GM23338 (cell line): Measurements from ENCODE around the gene CSRNP3. TPM values are rescaled to one million over a fixed set of nuclear protein-coding genes. Genes with fewer than 3 reads are reported as not detected.

Experiments used
- ATAC-seq: fragments of 200-7000 bp; cut with Tn5 transposase; 3 replicates; pipeline ENCODE4 v1.9.1; 2020
- DNase-seq: peaks from one replicate; pipeline ENCODE4 v3.0.0-alpha.2; 2015; ENCODE audit warnings: low spot score
- H2AFZ ChIP-seq: fragments of 200-600 bp; sonication (generic); 2 replicates; pipeline ENCODE4 v1.8.0; 2016; ENCODE audit warnings: antibody characterized with exemption, mild to moderate bottlenecking, moderate library complexity
- H3F3A ChIP-seq: fragments of 200-600 bp; sonication (generic); replicated peaks from 2 replicates; pipeline ENCODE4 v1.8.0; 2017; ENCODE audit warnings: antibody characterized with exemption, mixed run types, low read depth
- H3K27ac ChIP-seq: fragments of 200-600 bp; sonication (generic); 2 replicates; pipeline ENCODE4 v1.6.1; 2016; ENCODE audit warnings: low read depth
- H3K27me3 ChIP-seq: fragments of 200-600 bp; sonication (generic); 2 replicates; pipeline ENCODE4 v1.8.0; 2016; ENCODE audit warnings: mild to moderate bottlenecking, mixed run types, moderate library complexity; ENCODE audit not compliant: insufficient read depth
- H3K36me3 ChIP-seq: fragments of 200-600 bp; sonication (generic); 2 replicates; pipeline ENCODE4 v1.8.0; 2016; ENCODE audit warnings: mild to moderate bottlenecking; ENCODE audit not compliant: insufficient read depth
- H3K4me1 ChIP-seq: fragments of 200-600 bp; sonication (generic); 2 replicates; pipeline ENCODE4 v1.8.0; 2016; ENCODE audit warnings: mild to moderate bottlenecking, moderate library complexity; ENCODE audit not compliant: insufficient read depth
- H3K4me2 ChIP-seq: fragments of 200-600 bp; sonication (generic); 2 replicates; pipeline ENCODE4 v1.7.1; 2017; ENCODE audit warnings: mixed run types
- H3K4me3 ChIP-seq: fragments of 200-600 bp; sonication (generic); 2 replicates; pipeline ENCODE4 v1.6.1; 2016; ENCODE audit warnings: mixed run types
- H3K79me2 ChIP-seq: fragments of 200-600 bp; sonication (generic); replicated peaks from 2 replicates; pipeline ENCODE4 v1.8.0; 2017; ENCODE audit warnings: mild to moderate bottlenecking; ENCODE audit not compliant: insufficient read depth
- H3K9me2 ChIP-seq: fragments of 200-600 bp; sonication (generic); 2 replicates; pipeline ENCODE4 v1.8.0; 2017; ENCODE audit not compliant: insufficient read depth
- H4K20me1 ChIP-seq: fragments of 200-600 bp; sonication (generic); replicated peaks from 2 replicates; pipeline ENCODE4 v1.8.0; 2017; ENCODE audit warnings: mild to moderate bottlenecking; ENCODE audit not compliant: insufficient read depth
- H3K27ac Mint-ChIP-seq: 2 replicates; pipeline ENCODE4 v1.8.0; 2020; ENCODE audit warnings: inconsistent platforms, mild to moderate bottlenecking, moderate library complexity, mixed read lengths
- H3K27me3 Mint-ChIP-seq: 3 replicates; pipeline ENCODE4 v1.8.0; 2022; ENCODE audit warnings: low read depth, mild to moderate bottlenecking, moderate library complexity, mixed read lengths, inconsistent platforms; ENCODE audit not compliant: insufficient read depth, poor library complexity
- H3K36me3 Mint-ChIP-seq: 3 replicates; pipeline ENCODE4 v1.8.0; 2021; ENCODE audit warnings: low read depth, mild to moderate bottlenecking, inconsistent platforms, moderate library complexity, mixed read lengths
- H3K4me1 Mint-ChIP-seq: 3 replicates; pipeline ENCODE4 v1.8.0; 2020; ENCODE audit warnings: mild to moderate bottlenecking, inconsistent platforms, mixed read lengths
- H3K4me3 Mint-ChIP-seq: 3 replicates; pipeline ENCODE4 v1.8.0; 2021; ENCODE audit warnings: moderate library complexity, mild to moderate bottlenecking, inconsistent platforms, mixed read lengths
- H3K9me3 Mint-ChIP-seq: 3 replicates; pipeline ENCODE4 v1.8.0; 2020; ENCODE audit warnings: moderate library complexity, mild to moderate bottlenecking, inconsistent platforms, mixed read lengths
- CREB1 ChIP-seq: fragments of 250-450 bp; sonication (Bioruptor Pico); IDR thresholded peaks from 2 replicates; pipeline ENCODE4 v1.5.0; 2020; ENCODE audit warnings: low read depth, mild to moderate bottlenecking, moderate library complexity
- CTCF ChIP-seq, 2 experiments: fragments of 200-600 bp in 1 of 2; sonication (generic) in 1 of 2; conservative IDR thresholded peaks; 2 replicates each; pipeline versions ENCODE4 v1.5.1 to v1.6.1; 2016 to 2017; ENCODE audit warnings: antibody characterized with exemption in 2 of 2, low read depth in 2 of 2, mild to moderate bottlenecking in 2 of 2, moderate library complexity in 1 of 2
- ETS1 ChIP-seq: IDR thresholded peaks from 2 replicates; pipeline ENCODE4 v1.6.1; 2016; ENCODE audit warnings: antibody characterized with exemption
- EZH2 ChIP-seq: fragments of 200-600 bp; sonication (generic); IDR thresholded peaks from one replicate; pipeline ENCODE4 v1.8.0; 2017; ENCODE audit warnings: antibody characterized with exemption, mild to moderate bottlenecking, low read depth; ENCODE audit not compliant: unreplicated experiment
- EZH2phosphoT487 ChIP-seq: fragments of 200-600 bp; sonication (generic); IDR thresholded peaks from one replicate; pipeline ENCODE4 v1.8.1; 2018; ENCODE audit warnings: antibody characterized with exemption; ENCODE audit not compliant: unreplicated experiment
- JUNB ChIP-seq: IDR thresholded peaks from one replicate; pipeline ENCODE4 v1.6.1; 2016; ENCODE audit warnings: antibody characterized with exemption; ENCODE audit not compliant: unreplicated experiment
- NANOG ChIP-seq: IDR thresholded peaks from 2 replicates; pipeline ENCODE4 v1.6.1; 2016; ENCODE audit warnings: antibody characterized with exemption, borderline replicate concordance
- POLR2AphosphoS5 ChIP-seq: IDR thresholded peaks from 2 replicates; pipeline ENCODE4 v1.6.1; 2016; ENCODE audit warnings: antibody characterized with exemption, low read depth
- REST ChIP-seq: IDR thresholded peaks from one replicate; pipeline ENCODE4 v1.6.1; 2018; ENCODE audit warnings: antibody characterized with exemption; ENCODE audit not compliant: unreplicated experiment
- STAT1 ChIP-seq: IDR thresholded peaks from one replicate; pipeline ENCODE4 v1.6.1; 2016; ENCODE audit warnings: antibody characterized with exemption; ENCODE audit not compliant: unreplicated experiment
- ZNF114 ChIP-seq: fragments of 250-450 bp; sonication (Bioruptor Pico); IDR thresholded peaks from 2 replicates; pipeline ENCODE4 v1.5.0; 2020; ENCODE audit warnings: mild to moderate bottlenecking, moderate library complexity
- ZNF331 ChIP-seq: fragments of 250-450 bp; sonication (Bioruptor Pico); IDR thresholded peaks from 2 replicates; pipeline ENCODE4 v1.5.0; 2020; ENCODE audit warnings: low read depth, mild to moderate bottlenecking, moderate library complexity
- polyA plus RNA-seq: library from polyadenylated mRNA; unstranded; fragments of >200 nt; fragmentation: Nextera tagmentation; extraction: Ambion mirVana; gene quantifications from 2 replicates; pipeline ENCODE4 v1.2.1, GENCODE V29; 2016
- total RNA-seq: library from RNA; depleted of rRNA; stranded (reverse); fragments of >200 nt; shearing (Covaris generic); gene quantifications from 2 replicates; pipeline ENCODE4 v1.2.3, GENCODE V29; 2014

Gene CSRNP3
- total and polyA plus RNA-seq, 2 experiments from 2014 or later = 3.8 to 6.8 TPM

DNA sequence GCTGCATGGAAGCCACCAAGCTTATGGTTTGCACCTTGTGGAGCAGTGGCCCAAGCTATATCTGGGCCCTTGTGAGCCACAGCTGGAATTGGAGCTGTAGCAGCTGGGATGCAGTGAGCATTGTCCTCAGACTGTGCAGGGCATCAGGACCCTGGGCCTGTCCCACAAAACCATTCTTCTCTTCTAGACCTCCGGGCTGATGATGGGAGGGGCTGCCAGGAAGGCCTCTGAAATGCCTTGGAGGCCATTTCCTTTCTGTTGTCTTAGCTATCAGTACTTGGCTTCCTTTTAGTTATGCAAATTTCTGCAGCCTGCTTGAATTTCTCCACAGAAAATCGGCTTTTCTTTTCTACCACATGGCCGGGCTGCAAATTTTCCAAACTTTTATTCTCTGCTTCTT lies 46.4 kb upstream of the CSRNP3 start (continued):
- TF ChIP-seq REST (no peak), ZNF331 (CRISPR knock-in tag) (no peak), STAT1 (no peak), EZH2phosphoT487 (no peak)

DNA sequence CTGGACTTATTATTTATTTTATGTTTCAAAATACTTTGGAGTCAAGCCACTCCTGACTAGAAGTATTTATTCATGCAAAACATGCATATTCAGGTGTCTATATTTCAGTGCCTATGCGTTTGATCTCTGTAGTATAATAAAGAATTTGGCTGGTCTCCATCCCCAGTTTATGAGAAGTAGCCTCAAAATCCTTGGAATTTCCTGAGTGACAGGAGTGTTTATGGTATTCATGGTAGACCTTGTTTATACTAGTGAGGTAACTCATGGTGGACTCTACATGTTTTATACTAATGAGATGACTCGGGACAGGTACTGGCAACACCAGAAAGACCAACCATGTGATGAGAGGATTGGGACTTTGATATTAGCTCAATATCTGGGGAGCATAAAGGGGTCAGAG lies 43.9 kb upstream of the CSRNP3 start:
- peaks cover 2% of the 10 kb centered on the region for H3K27me3 Mint-ChIP-seq
- no peaks in the 10 kb centered on the region for H4K20me1 ChIP-seq
- no peaks in the 10 kb centered on the region for H3K4me1 ChIP-seq
- no peak overlapping the region for H3K4me3 ChIP-seq
- H3K36me3 Mint-ChIP-seq = peaks cover 33% of the 10 kb centered on the region
- peaks cover 4% of the 10 kb centered on the region for H3K4me1 Mint-ChIP-seq
- no peaks in the 10 kb centered on the region for H3K27me3 ChIP-seq
- DNase-seq = no peak
- H3K4me3 Mint-ChIP-seq = no peak overlapping the region
- H3K4me2 ChIP-seq = no peak overlapping the region
- peaks cover 34% of the 10 kb centered on the region for H3K9me3 Mint-ChIP-seq
- no peak overlapping the region for H3K27ac ChIP-seq
- H3K79me2 ChIP-seq = no peaks in the 10 kb centered on the region
- no peak for ATAC-seq
- H3K36me3 ChIP-seq = 0 out of 2 replicates have a peak, but pooled peaks cover 3% of the 10 kb centered on the region
- H3F3A ChIP-seq = no peaks in the 10 kb centered on the region
- no peaks in the 10 kb centered on the region for H3K9me2 ChIP-seq
- no peak overlapping the region for H3K27ac Mint-ChIP-seq
- H2AFZ ChIP-seq = no peak overlapping the region
- TF ChIP-seq CREB1 (no peak), EZH2 (no peak), ZNF331 (CRISPR knock-in tag) (no peak), CTCF (conservative IDR thresholded peaks at IDR 0.05; ENCODE audit: low read depth in 2 of 2) (no peak), JUNB (no peak), EZH2phosphoT487 (no peak), ETS1 (no peak), REST (no peak), POLR2AphosphoS5 (no peak), STAT1 (no peak), ZNF114 (CRISPR knock-in tag) (no peak), NANOG (no peak)
